Thymus (tissue), 11 donors: Measurements from ENCODE around the gene CT45A9. TPM values are rescaled to one million over a fixed set of nuclear protein-coding genes. Genes with fewer than 3 reads are reported as not detected.
"Not testable (repeated sequence)": the region's sequence is repeated elsewhere in the genome, so short reads cannot be mapped to it uniquely, and the experiment has no call there.

Source experiments
- DNase-seq, 9 donors: peaks; one replicate each; pipeline ENCODE4 v3.0.0-alpha.2; 2013; ENCODE audit warnings: low spot score in 9 of 9, low read depth in 6 of 9, missing footprints in 1 of 9
- H3K27ac ChIP-seq, 2 donors: one replicate each; pipeline ENCODE4 v1.5.1; 2013; ENCODE audit warnings: control low read depth in 1 of 2, low read depth in 1 of 2, low read length in 1 of 2, mild to moderate bottlenecking in 1 of 2, moderate library complexity in 1 of 2
- H3K27me3 ChIP-seq, 2 donors: one replicate each; pipeline ENCODE4 v1.5.1; 2013; ENCODE audit warnings: low read length in 1 of 2; ENCODE audit not compliant: control insufficient read depth in 2 of 2, insufficient read depth in 1 of 2
- H3K36me3 ChIP-seq, 2 donors: one replicate each; pipeline ENCODE4 v1.5.1; 2013; ENCODE audit warnings: low read length in 1 of 2, mild to moderate bottlenecking in 1 of 2, moderate library complexity in 1 of 2; ENCODE audit not compliant: control insufficient read depth in 2 of 2, insufficient read depth in 2 of 2
- H3K4me1 ChIP-seq, 2 donors: one replicate each; pipeline ENCODE4 v1.5.1; 2013; ENCODE audit warnings: low read length in 2 of 2; ENCODE audit not compliant: control insufficient read depth in 2 of 2, insufficient read depth in 2 of 2
- H3K4me3 ChIP-seq, 2 donors: one replicate each; pipeline ENCODE4 v1.5.1; 2013; ENCODE audit warnings: low read length in 2 of 2, control low read depth in 1 of 2, mild to moderate bottlenecking in 1 of 2
- H3K9me3 ChIP-seq, 2 donors: one replicate each; pipeline ENCODE4 v1.5.1; 2013; ENCODE audit warnings: low read length in 1 of 2, mild to moderate bottlenecking in 1 of 2; ENCODE audit not compliant: control insufficient read depth in 2 of 2, insufficient read depth in 1 of 2
- WGBS: extraction: QIAGEN DNeasy Blood & Tissue Kit; methylation state at CpG from one replicate; pipeline ENCODE4 v1.1.7; 2013; 5-methylcytosine and 5-hydroxymethylcytosine counted together
- polyA plus RNA-seq: library from polyadenylated mRNA; stranded (reverse); fragments of 200-250 nt; gene quantifications from one replicate; pipeline ENCODE4 v1.2.3, GENCODE V29; 2013
- total RNA-seq: library from RNA; stranded (reverse); fragments of 120-200 nt; gene quantifications from one replicate; pipeline ENCODE4 v1.2.4, GENCODE V29; 2013
- donor health status: healthy.

The CT45A9 gene
- total and polyA plus RNA-seq, 2 donors: not detected

GRCh38 chrX:135882741-135883140, 11.1 kb upstream of the CT45A9 start:
- H3K27me3 ChIP-seq, DNase-seq, H3K36me3 ChIP-seq, H3K4me1 ChIP-seq, H3K9me3 ChIP-seq, H3K27ac ChIP-seq, H3K4me3 ChIP-seq: not testable (repeated sequence)
- WGBS: 12% methylated on average over 4 of the region's 5 CpGs

DNA sequence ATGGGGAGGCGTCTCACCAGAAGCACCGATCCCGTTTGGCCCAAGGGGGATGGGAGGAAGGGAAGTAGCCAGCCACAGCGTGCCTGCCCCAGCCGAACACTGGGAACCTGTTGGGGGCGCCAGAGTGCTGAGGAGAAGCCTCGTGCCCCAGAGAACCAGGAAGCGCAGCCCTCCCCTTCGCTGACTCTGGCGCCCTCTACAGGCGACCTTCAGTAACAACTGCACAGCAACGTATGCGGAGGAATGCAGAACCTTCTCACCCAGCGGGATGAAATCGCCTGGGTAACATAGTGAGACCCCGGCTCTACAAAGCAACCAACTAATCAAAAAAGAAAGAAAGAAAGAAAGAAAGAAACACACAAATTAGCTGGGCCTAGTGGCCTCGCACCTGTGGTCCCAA, 17.2 kb downstream of the CT45A9 start, which contains the start of gene CT45A8:
CT45A8 (minus strand) TSS at position 101 of the 400 bp plus-strand sequence. CDS start 3,755 bp downstream, outside the sequence.
- DNase-seq, H3K36me3 ChIP-seq, H3K4me3 ChIP-seq, H3K9me3 ChIP-seq, H3K27me3 ChIP-seq, H3K4me1 ChIP-seq, H3K27ac ChIP-seq: not testable (repeated sequence)
- no CpG with 5 or more reads among the region's 17 CpGs for WGBS

GRCh38 chrX:135837180-135837579, 34.4 kb downstream of the CT45A9 start, which contains the start of gene CT45A7:
CT45A7 (minus strand) TSS chrX:135837280; CDS start chrX:135833533, 3,747 bp downstream.
- not testable (repeated sequence) for H3K27ac ChIP-seq, H3K4me1 ChIP-seq, H3K36me3 ChIP-seq, H3K9me3 ChIP-seq, H3K4me3 ChIP-seq, DNase-seq, H3K27me3 ChIP-seq
- no CpG with 5 or more reads among the region's 17 CpGs for WGBS

DNA sequence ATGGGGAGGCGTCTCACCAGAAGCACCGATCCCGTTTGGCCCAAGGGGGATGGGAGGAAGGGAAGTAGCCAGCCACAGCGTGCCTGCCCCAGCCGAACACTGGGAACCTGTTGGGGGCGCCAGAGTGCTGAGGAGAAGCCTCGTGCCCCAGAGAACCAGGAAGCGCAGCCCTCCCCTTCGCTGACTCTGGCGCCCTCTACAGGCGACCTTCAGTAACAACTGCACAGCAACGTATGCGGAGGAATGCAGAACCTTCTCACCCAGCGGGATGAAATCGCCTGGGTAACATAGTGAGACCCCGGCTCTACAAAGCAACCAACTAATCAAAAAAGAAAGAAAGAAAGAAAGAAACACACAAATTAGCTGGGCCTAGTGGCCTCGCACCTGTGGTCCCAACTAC, 51.7 kb downstream of the CT45A9 start, which contains the start of gene CT45A2:
CT45A2 (minus strand) TSS at position 101 of the 400 bp plus-strand sequence. CDS start 3,747 bp downstream, outside the sequence.
- H3K9me3 ChIP-seq, H3K36me3 ChIP-seq, DNase-seq, H3K4me3 ChIP-seq, H3K27ac ChIP-seq, H3K27me3 ChIP-seq, H3K4me1 ChIP-seq: not testable (repeated sequence)
- no CpG with 5 or more reads among the region's 17 CpGs for WGBS

Other genes starting within 250 kb of the CT45A9 start
- gene CT45A1, start 158.2 kb downstream of the CT45A9 start, total RNA-seq: not detected
- gene CT45A1, start 158.2 kb downstream of the CT45A9 start, polyA plus RNA-seq: not detected
- gene CT45A3, start 103.6 kb downstream of the CT45A9 start, total RNA-seq: not detected
- 0.16 TPM for gene CT45A3, start 103.6 kb downstream of the CT45A9 start, polyA plus RNA-seq
- not detected for gene CT45A5, start 86.3 kb downstream of the CT45A9 start, total RNA-seq
- 0.71 TPM for gene CT45A5, start 86.3 kb downstream of the CT45A9 start, polyA plus RNA-seq
- not detected for gene CT45A6, start 69.0 kb downstream of the CT45A9 start, total RNA-seq
- gene CT45A6, start 69.0 kb downstream of the CT45A9 start, polyA plus RNA-seq: not detected
- not detected for gene CT45A2, start 51.8 kb downstream of the CT45A9 start, total RNA-seq
- gene CT45A2, start 51.8 kb downstream of the CT45A9 start, polyA plus RNA-seq: not detected
- gene CT45A7, start 34.5 kb downstream of the CT45A9 start, total RNA-seq: not detected
- gene CT45A7, start 34.5 kb downstream of the CT45A9 start, polyA plus RNA-seq: not detected
- gene CT45A8, start 17.3 kb downstream of the CT45A9 start, total RNA-seq: not detected
- gene CT45A8, start 17.3 kb downstream of the CT45A9 start, polyA plus RNA-seq: not detected
- not detected for gene CT45A10, start 21.6 kb upstream of the CT45A9 start, total RNA-seq
- gene CT45A10, start 21.6 kb upstream of the CT45A9 start, polyA plus RNA-seq: not detected
- not detected for gene SAGE1, start 21.9 kb upstream of the CT45A9 start, total RNA-seq
- gene SAGE1, start 21.9 kb upstream of the CT45A9 start, polyA plus RNA-seq: 0.09 TPM
- 8.7 TPM for gene MMGT1, start 102.2 kb upstream of the CT45A9 start, total RNA-seq
- gene MMGT1, start 102.2 kb upstream of the CT45A9 start, polyA plus RNA-seq: 8.1 TPM
- gene SLC9A6, start 113.6 kb upstream of the CT45A9 start, total RNA-seq: 7.7 TPM
- gene SLC9A6, start 113.6 kb upstream of the CT45A9 start, polyA plus RNA-seq: 12.6 TPM